H1 (cell line): Measurements from ENCODE around the gene ALG1. TPM values are rescaled to one million over a fixed set of nuclear protein-coding genes. Genes with fewer than 3 reads are reported as not detected.
"Not testable (repeated sequence)": the region's sequence is repeated elsewhere in the genome, so short reads cannot be mapped to it uniquely, and the experiment has no call there.

Source experiments
- CTCF ChIA-PET: fragments of 300-600 bp; sonication (Branson Sonifier 250); formaldehyde crosslinking; loops from one replicate; lab custom pipeline; 2021; ENCODE audit not compliant: partially characterized antibody; lab: Charles Lee
- POLR2A ChIA-PET: fragments of 300-600 bp; sonication (Branson Sonifier 250); formaldehyde crosslinking; loops from one replicate; lab custom pipeline; 2021; ENCODE audit warnings: inconsistent platforms; ENCODE audit not compliant: partially characterized antibody; lab: Charles Lee
- DNase-seq, 2 experiments: peaks; one replicate each; pipeline versions ENCODE4 v3.0.0 to v3.0.0-alpha.2; 2010 to 2022; ENCODE audit warnings: low spot score in 2 of 2, low read depth in 1 of 2, mixed read lengths in 1 of 2
- FAIRE-seq: peaks from 2 replicates; lab custom pipeline; 2011; peaks lifted over from hg19 to GRCh38; lab: Jason Lieb, UNC
- H2AFZ ChIP-seq: 2 replicates; pipeline ENCODE4 v1.8.1; 2012; ENCODE audit warnings: low read length, inconsistent platforms
- H2AK5ac ChIP-seq: 2 replicates; pipeline ENCODE4 v1.6.1; 2013; ENCODE audit warnings: low read depth, low read length
- H2BK120ac ChIP-seq: replicated peaks from 2 replicates; pipeline ENCODE3; 2013; ENCODE audit warnings: low read depth, low read length, inconsistent platforms
- H2BK12ac ChIP-seq: 2 replicates; pipeline ENCODE4 v1.6.1; 2013; ENCODE audit warnings: low read depth, low read length
- H2BK15ac ChIP-seq: 2 replicates; pipeline ENCODE4 v1.6.1; 2013; ENCODE audit warnings: low read length
- H2BK20ac ChIP-seq: 2 replicates; pipeline ENCODE4 v1.6.1; 2013; ENCODE audit warnings: low read length
- H2BK5ac ChIP-seq: 2 replicates; pipeline ENCODE4 v1.6.1; 2013; ENCODE audit warnings: low read depth, low read length
- H3K14ac ChIP-seq: 2 replicates; pipeline ENCODE4 v1.6.1; 2013; ENCODE audit warnings: inconsistent platforms; ENCODE audit not compliant: insufficient read length
- H3K18ac ChIP-seq: 2 replicates; pipeline ENCODE4 v1.6.1; 2013; ENCODE audit warnings: low read length; ENCODE audit errors: extremely low read depth
- H3K23ac ChIP-seq: 2 replicates; pipeline ENCODE4 v1.6.1; 2013; ENCODE audit warnings: inconsistent platforms; ENCODE audit not compliant: insufficient read length
- H3K23me2 ChIP-seq: 2 replicates; pipeline ENCODE4 v1.6.1; 2013; ENCODE audit warnings: low read depth, low read length
- H3K27ac ChIP-seq: 2 replicates; pipeline ENCODE4 v1.6.1; 2011; ENCODE audit warnings: low read depth, low read length, inconsistent platforms
- H3K27me3 ChIP-seq, 4 experiments: replicated peaks in 1 of 4; 1 replicate in 1 of 4; 2 replicates in 3 of 4; pipeline versions ENCODE4 v1.6.1 to v1.8.1; 2011 to 2013; ENCODE audit warnings: low read length in 3 of 4, mild to moderate bottlenecking in 3 of 4, inconsistent platforms in 2 of 4, mixed read lengths in 2 of 4, moderate library complexity in 1 of 4; ENCODE audit not compliant: control insufficient read depth in 3 of 4, insufficient read depth in 3 of 4; ENCODE audit errors: extremely low read depth in 1 of 4
- H3K36me3 ChIP-seq, 4 experiments: 2 replicates each; pipeline versions ENCODE4 v1.6.1 to v1.8.1; 2011 to 2013; ENCODE audit warnings: mild to moderate bottlenecking in 4 of 4, low read length in 3 of 4, moderate library complexity in 2 of 4, control low read depth in 1 of 4, inconsistent platforms in 1 of 4; ENCODE audit not compliant: insufficient read depth in 4 of 4, control insufficient read depth in 2 of 4
- H3K4ac ChIP-seq: replicated peaks from 2 replicates; pipeline ENCODE3; 2013; ENCODE audit warnings: low read length, low read depth, mixed read lengths, inconsistent platforms; ENCODE audit not compliant: insufficient read length
- H3K4me1 ChIP-seq, 4 experiments: replicated peaks in 1 of 4; 1 replicate in 1 of 4; 2 replicates in 3 of 4; pipeline versions ENCODE4 v1.6.1 to v1.8.1; 2011 to 2013; ENCODE audit warnings: low read length in 3 of 4, inconsistent platforms in 2 of 4, mixed read lengths in 1 of 4; ENCODE audit not compliant: insufficient read depth in 4 of 4, control insufficient read depth in 3 of 4
- H3K4me2 ChIP-seq, 2 experiments: 2 replicates each; pipeline versions ENCODE4 v1.6.1 to v1.8.1; 2011 to 2013; ENCODE audit warnings: low read depth in 2 of 2, low read length in 2 of 2, control low read depth in 1 of 2, inconsistent platforms in 1 of 2, mild to moderate bottlenecking in 1 of 2; ENCODE audit not compliant: insufficient read depth in 1 of 2
- H3K4me3 ChIP-seq, 4 experiments: fragments of 200-600, 300-600 bp in 1 of 4; sonication (generic), shearing (Covaris generic), sonication (Bioruptor Twin) in 1 of 4; 2 replicates each; pipeline versions ENCODE4 v1.5.1 to v1.8.1; 2011 to 2016; ENCODE audit warnings: low read length in 4 of 4, low read depth in 3 of 4, control low read depth in 2 of 4, inconsistent platforms in 2 of 4, mild to moderate bottlenecking in 2 of 4, mixed read lengths in 1 of 4, moderate library complexity in 1 of 4; ENCODE audit not compliant: insufficient read depth in 2 of 4; ENCODE audit errors: extremely low read depth in 1 of 4
- H3K56ac ChIP-seq: replicated peaks from 2 replicates; pipeline ENCODE3; 2013; ENCODE audit warnings: low read depth, mild to moderate bottlenecking, mixed read lengths, low read length, inconsistent platforms; ENCODE audit not compliant: insufficient read length
- H3K79me1 ChIP-seq: 2 replicates; pipeline ENCODE4 v1.6.1; 2013; ENCODE audit warnings: low read depth, low read length, control low read depth
- H3K79me2 ChIP-seq, 2 experiments: 2 replicates each; pipeline versions ENCODE4 v1.6.1 to v1.8.1; 2012 to 2013; ENCODE audit warnings: low read length in 2 of 2, mild to moderate bottlenecking in 2 of 2, inconsistent platforms in 1 of 2; ENCODE audit not compliant: insufficient read depth in 2 of 2, control insufficient read depth in 1 of 2
- H3K9ac ChIP-seq, 4 experiments: replicated peaks in 1 of 4; 1 replicate in 1 of 4; 2 replicates in 3 of 4; pipeline versions ENCODE4 v1.6.1 to v1.8.1; 2011 to 2013; ENCODE audit warnings: low read depth in 3 of 4, low read length in 3 of 4, control low read depth in 2 of 4, mild to moderate bottlenecking in 2 of 4, moderate library complexity in 2 of 4, inconsistent platforms in 1 of 4; ENCODE audit errors: extremely low read depth in 1 of 4
- H3K9me3 ChIP-seq, 2 experiments: 2 replicates each; pipeline versions ENCODE4 v1.6.1 to v1.8.1; 2012 to 2013; ENCODE audit warnings: mild to moderate bottlenecking in 2 of 2, moderate library complexity in 2 of 2, control low read depth in 1 of 2, inconsistent platforms in 1 of 2, low read depth in 1 of 2, low read length in 1 of 2, mixed read lengths in 1 of 2; ENCODE audit not compliant: insufficient read depth in 2 of 2
- H4K20me1 ChIP-seq, 2 experiments: replicated peaks in 1 of 2; 2 replicates each; pipeline versions ENCODE3 to v1.8.1; 2011 to 2013; ENCODE audit warnings: inconsistent platforms in 2 of 2, low read length in 2 of 2, mild to moderate bottlenecking in 1 of 2; ENCODE audit not compliant: insufficient read depth in 2 of 2, control insufficient read depth in 1 of 2
- H4K5ac ChIP-seq: 2 replicates; pipeline ENCODE4 v1.6.1; 2013; ENCODE audit warnings: low read length, low read depth, mixed read lengths, inconsistent platforms; ENCODE audit not compliant: insufficient read length
- H4K8ac ChIP-seq: 2 replicates; pipeline ENCODE4 v1.8.0; 2013; ENCODE audit warnings: mild to moderate bottlenecking, moderate library complexity, low read length, inconsistent platforms; ENCODE audit not compliant: insufficient read depth; ENCODE audit errors: extremely low read depth
- H4K91ac ChIP-seq: replicated peaks from 2 replicates; pipeline ENCODE3; 2013; ENCODE audit warnings: low read length, mixed read lengths, inconsistent platforms; ENCODE audit not compliant: insufficient read length
- ASH2L ChIP-seq: fragments of 200-600, 300-600 bp; sonication (generic); IDR thresholded peaks from one replicate; pipeline ENCODE4 v1.7.1; 2017; ENCODE audit warnings: low read length
- CBX5 ChIP-seq: fragments of 300-800, 300-1000 bp; sonication (generic); IDR thresholded peaks from 2 replicates; pipeline ENCODE4 v1.7.1; 2016; ENCODE audit warnings: antibody characterized with exemption, low read length, low read depth
- CBX8 ChIP-seq: fragments of 300-800, 300-1000 bp; sonication (generic); IDR thresholded peaks from 2 replicates; pipeline ENCODE4 v1.7.1; 2016; ENCODE audit warnings: low read depth, low read length, borderline replicate concordance
- CEBPB ChIP-seq: IDR thresholded peaks from 2 replicates; pipeline ENCODE4 v1.6.1; 2012; ENCODE audit warnings: low read depth, low read length
- GTF2F1 ChIP-seq: IDR thresholded peaks from 2 replicates; pipeline ENCODE4 v1.6.1; 2012; ENCODE audit warnings: low read depth, low read length, improper control_type of control experiment, borderline replicate concordance
- MAFK ChIP-seq: IDR thresholded peaks from 2 replicates; pipeline ENCODE4 v1.6.1; 2012; ENCODE audit warnings: low read depth, mild to moderate bottlenecking, improper control_type of control experiment, low read length
- YY1 ChIP-seq: IDR thresholded peaks from 2 replicates; pipeline ENCODE4 v1.6.1; 2011; ENCODE audit warnings: low read depth, mild to moderate bottlenecking, low read length
- ZNF274 ChIP-seq: IDR thresholded peaks from 2 replicates; pipeline ENCODE4 v1.7.0; 2012; ENCODE audit warnings: low read length, borderline replicate concordance; ENCODE audit errors: extremely low read depth
- WGBS, 2 experiments: shearing (Covaris generic) in 1 of 2; methylation state at CpG; one replicate each; pipeline versions ENCODE4 v1.1.6 to v1.1.7; 2013 to 2015; ENCODE audit warnings: low lambda C conversion rate in 2 of 2, mixed read lengths in 2 of 2, inconsistent platforms in 1 of 2, low coverage in 1 of 2, missing lambda C conversion rate in 1 of 2; ENCODE audit not compliant: insufficient replicate concordance in 2 of 2, insufficient coverage in 1 of 2, insufficient read length in 1 of 2; ENCODE audit errors: extremely low coverage in 1 of 2, missing lambda C conversion rate in 1 of 2; 5-methylcytosine and 5-hydroxymethylcytosine counted together
- polyA plus RNA-seq, 7 experiments: library from polyadenylated mRNA; depleted of rRNA in 3 of 7; stranded (reverse) in 5 of 7; unstranded in 2 of 7; fragments of >200 nt in 5 of 7; fragments of 200-250 nt in 2 of 7; gene quantifications; 1 replicate in 5 of 7; 2 replicates in 1 of 7; 4 replicates in 1 of 7; pipeline versions ENCODE4 v1.2.1 to v1.2.3, GENCODE V29; 2011 to 2013; ENCODE audit warnings: missing spikeins in 2 of 7, mixed read lengths in 2 of 7
- total RNA-seq: library from RNA; stranded (reverse); fragmentation: NEBNext Ultra II Directional; extraction: Animal tissue kit (Norgen Biotek cat#: 25700); gene quantifications from 2 replicates; pipeline ENCODE4 v1.2.1, GENCODE V29; 2021

ALG1 gene
- total and polyA plus RNA-seq, 2 of the 8 experiments (the other 6 are each of a cell fraction or from before 2014, with no cell fraction given): 34.8 to 46.5 TPM

DNA sequence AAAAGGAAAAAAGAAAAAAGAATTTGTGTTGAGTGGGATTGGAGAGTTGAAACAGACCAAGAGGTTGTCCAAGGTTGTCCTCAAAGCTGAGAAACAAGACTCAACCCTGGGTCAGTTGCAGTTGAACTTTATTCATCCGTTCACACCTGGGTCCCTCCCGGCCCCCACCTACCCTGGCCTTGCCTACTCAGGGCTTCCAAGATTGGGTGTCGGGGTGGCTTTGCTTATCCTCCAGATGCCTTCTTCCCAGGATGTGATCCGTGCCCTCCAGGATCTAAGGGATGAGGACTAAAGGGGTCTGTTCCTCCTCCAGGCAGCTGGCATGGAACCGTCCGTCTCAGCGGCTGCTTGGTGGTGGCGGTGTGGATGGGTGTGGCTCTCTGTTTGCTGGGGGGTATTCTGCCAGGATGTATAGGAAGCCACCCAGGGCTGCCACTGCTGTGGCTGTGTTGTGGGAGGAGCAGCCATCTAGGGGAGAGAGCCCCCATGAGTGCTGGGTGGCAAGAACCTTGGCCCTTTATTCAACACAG lies 27.6 kb upstream of the ALG1 start (continued):
- TF ChIP-seq MAFK (no peak), ASH2L (no peak), CBX8 (no peak), YY1 (no peak), ZNF274 (no peak), CEBPB (no peak), GTF2F1 (no peak), CBX5 (no peak)

DNA sequence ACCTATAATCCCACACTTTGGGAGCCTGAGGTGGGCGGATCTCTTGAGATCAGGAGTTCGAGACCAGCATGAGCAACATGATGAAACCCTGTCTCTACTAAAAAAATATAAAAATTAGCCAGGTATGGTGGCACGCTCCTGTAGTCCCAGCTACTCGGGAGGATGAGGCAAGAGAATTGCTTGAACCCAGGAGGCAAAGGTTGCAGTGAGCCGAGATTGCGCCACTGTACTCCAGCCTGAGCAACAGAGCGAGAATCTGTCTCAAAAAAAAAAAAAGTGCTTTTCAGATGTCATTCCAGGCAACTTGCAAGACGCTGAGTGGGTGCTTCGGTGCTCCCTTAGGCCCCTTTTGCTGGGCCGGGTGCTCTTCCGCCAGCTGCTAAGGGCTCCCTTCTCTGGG lies 27.1 kb upstream of the ALG1 start:
- H3K4me2 ChIP-seq, POLR2A ChIA-PET: not testable (repeated sequence)
- CTCF ChIA-PET: interaction anchor here (0.7 to 28.8 kb wide), 4 partner anchors 12 to 37 kb away, joined by 3 to 625 read pairs (median 57); partner anchors contain the start of gene ALG1

More for the DNA sequence above, 27.1 kb upstream of the ALG1 start:
- not testable (repeated sequence) for H3K27ac ChIP-seq, H2AFZ ChIP-seq, H2BK15ac ChIP-seq, H3K56ac ChIP-seq, H4K20me1 ChIP-seq, H3K14ac ChIP-seq, H3K23me2 ChIP-seq, H3K18ac ChIP-seq, H2BK20ac ChIP-seq, H3K36me3 ChIP-seq, H4K91ac ChIP-seq, H2AK5ac ChIP-seq, H2BK5ac ChIP-seq, H3K27me3 ChIP-seq, H4K5ac ChIP-seq, H2BK120ac ChIP-seq, H2BK12ac ChIP-seq, H3K4me3 ChIP-seq, H3K9me3 ChIP-seq, FAIRE-seq, H3K4me1 ChIP-seq, H3K79me2 ChIP-seq, H3K4ac ChIP-seq, DNase-seq, H3K79me1 ChIP-seq, H3K23ac ChIP-seq, H4K8ac ChIP-seq, H3K9ac ChIP-seq
- WGBS, 2 experiments: 95% methylated on average over 11 of the region's 11 CpGs; no CpG with 5 or more reads in 1 of the 2 experiments
